SKM-1 treated with dmso at 0.1 percent for 144 hours (cell line): ENCODE results near the gene RPL5.

Experiments used
- DNase-seq: peaks from one replicate; lab custom pipeline; 2025; ENCODE audit not compliant: unreplicated experiment; lab: John Stamatoyannopoulos, UW

RPL5 gene

GRCh38 chr1:92817986-92818764 is 13.7 kb upstream of the RPL5 start:
- peak; percentile 30 for DNase-seq

- no peak for DNase-seq
Observed at GRCh38 chr1:92820024-92820423, 11.8 kb upstream of the RPL5 start.

- no peak for DNase-seq
Observed at GRCh38 chr1:92820551-92820950, 11.3 kb upstream of the RPL5 start.

GRCh38 chr1:92822879-92823278 is 9.0 kb upstream of the RPL5 start:
- no peak for DNase-seq

- DNase-seq = no peak
Observed at GRCh38 chr1:92826792-92827191, 5.0 kb upstream of the RPL5 start.

DNA sequence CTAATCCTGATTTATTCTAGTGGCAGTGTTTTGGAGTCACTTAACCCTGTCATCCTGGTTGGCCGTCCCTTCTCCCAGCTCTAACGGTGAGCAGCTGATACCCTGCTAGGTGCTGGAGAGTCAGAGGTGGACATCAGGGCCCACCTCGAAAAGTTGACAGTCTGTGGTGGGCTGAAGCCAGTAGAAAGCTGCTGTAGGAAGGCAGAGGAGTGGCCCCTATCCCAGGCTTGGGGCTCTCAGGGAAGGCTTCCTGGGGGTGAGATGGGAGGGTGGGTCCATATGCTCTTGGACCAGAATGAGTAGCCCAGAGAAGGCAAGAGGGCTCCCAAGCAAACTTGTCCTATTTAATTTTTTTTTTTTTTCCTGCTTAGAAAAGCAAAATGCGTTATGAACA is 475 bp upstream of the RPL5 start:
- no peak for DNase-seq

GRCh38 chr1:92832537-92833114 is 786 bp downstream of the RPL5 start:
- DNase-seq = no peak

GRCh38 chr1:92833840-92834239 is 2.0 kb downstream of the RPL5 start:
- DNase-seq = no peak

- no peak for DNase-seq
Observed at GRCh38 chr1:92834617-92835016, 2.8 kb downstream of the RPL5 start.

- DNase-seq = no peak
Observed at GRCh38 chr1:92837062-92837461, 5.2 kb downstream of the RPL5 start.

- DNase-seq = no peak
Observed at GRCh38 chr1:92838519-92838918, 6.7 kb downstream of the RPL5 start.

GRCh38 chr1:92839442-92839841 is 7.6 kb downstream of the RPL5 start:
- no peak for DNase-seq

DNA sequence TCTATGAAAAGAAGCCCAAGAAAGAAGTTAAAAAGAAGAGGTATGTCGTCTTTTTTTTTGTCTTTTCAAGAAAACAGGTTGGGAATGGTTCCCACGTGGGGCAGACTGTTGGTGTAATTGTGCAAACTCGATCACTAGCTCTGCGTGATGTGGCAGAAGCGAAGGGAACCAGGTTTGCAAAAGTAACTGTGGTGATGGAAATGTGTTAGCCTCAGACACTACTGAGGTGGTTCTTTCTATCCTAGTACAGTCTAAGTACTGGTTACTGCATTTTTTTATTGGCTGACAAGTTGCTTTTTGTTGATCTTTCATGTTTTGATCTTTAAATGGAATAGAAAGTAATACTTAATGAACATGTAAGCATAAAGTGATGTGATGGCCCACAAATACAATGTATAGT is 8.8 kb downstream of the RPL5 start:
- no peak for DNase-seq

- no peak for DNase-seq
Observed at GRCh38 chr1:92842082-92843045, 10.5 kb downstream of the RPL5 start.

- DNase-seq = no peak
Observed at GRCh38 chr1:92843046-92843423, 11.2 kb downstream of the RPL5 start.

- DNase-seq = no peak
Observed at GRCh38 chr1:92843429-92844352, 11.9 kb downstream of the RPL5 start.

- DNase-seq = no peak
Observed at GRCh38 chr1:92844439-92844838, 12.6 kb downstream of the RPL5 start.

- DNase-seq = no peak
Observed at GRCh38 chr1:92845908-92846307, 14.1 kb downstream of the RPL5 start.

DNA sequence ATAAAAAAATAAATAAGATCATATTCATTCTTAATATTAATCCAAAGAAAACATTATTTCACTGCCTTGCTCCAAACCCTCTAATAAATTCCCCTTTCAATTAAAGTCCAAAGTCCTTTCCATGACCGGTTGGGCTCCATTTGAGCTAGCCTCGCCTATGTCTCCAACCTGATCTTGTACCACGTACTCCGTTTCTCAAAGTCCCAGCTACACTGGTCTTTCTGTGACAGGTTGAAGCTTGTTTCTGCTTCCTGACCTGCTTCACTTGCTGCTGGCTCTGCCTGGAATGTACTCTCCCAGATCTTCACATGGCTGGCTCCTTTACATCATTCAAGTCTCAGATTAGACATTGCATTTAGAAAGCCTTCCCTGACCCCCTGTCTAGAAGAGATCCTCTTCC is 16.4 kb downstream of the RPL5 start:
- DNase-seq = no peak

- no peak for DNase-seq
Observed at GRCh38 chr1:92850019-92850418, 18.2 kb downstream of the RPL5 start.

- DNase-seq = no peak
Observed at GRCh38 chr1:92851729-92852128, 19.9 kb downstream of the RPL5 start.
